ENCODE results near the gene CLDN24. TPM values are rescaled to one million over a fixed set of nuclear protein-coding genes. Genes with fewer than 3 reads are reported as not detected.

Gene CLDN24
- total RNA-seq, 1 experiment from 2014 or later, result not detected

GRCh38 chr4:183303301-183303700, 18.9 kb downstream of the CLDN24 start:
- no peak overlapping the region for H3K4me3 ChIP-seq (ENCODE audit: low read depth in 2 of 2, low read length in 2 of 2)
- H3K27me3 ChIP-seq (ENCODE audit: control insufficient read depth, insufficient read depth, low read length), result no peaks in the 10 kb centered on the region
- no peak for ATAC-seq
- H3K36me3 ChIP-seq (ENCODE audit: control insufficient read depth, insufficient read depth, low read length), result peaks cover 8% of the 10 kb centered on the region; the same call in 1 of the 2 replicates
- POLR2A ChIA-PET, result no interaction called here
- no TSS peak for BruUV-seq (replicated peaks)
- intact Hi-C loops (cut with micrococcal nuclease; ENCODE audit: unreplicated experiment), result loop anchor here (10.0 kb wide), 1 partner anchor 92 kb away; no protein-coding TSS in a partner anchor
- H3K27ac ChIP-seq (ENCODE audit: low read length), result no peak overlapping the region
- no peaks in the 10 kb centered on the region for H3K4me1 ChIP-seq (ENCODE audit: control insufficient read depth, insufficient read depth, low read length)
- no peaks in the 10 kb centered on the region for H3K9me3 ChIP-seq (ENCODE audit: control insufficient read depth, insufficient read depth, low read depth, low read length)
- in situ Hi-C loops (cut with HindIII; ENCODE audit: low pct_unique_long_range_greater_than_20kb, low sequenced_read_pairs), result no loop called here
- TF ChIP-seq REST (IDR thresholded peaks at IDR 0.05; ENCODE audit: insufficient read depth in 1 of 2, low read depth in 2 of 2, low read length in 1 of 2) (no peak), SIN3A (IDR thresholded peaks at IDR 0.05; ENCODE audit: borderline replicate concordance, insufficient read depth, low read depth, low read length) (no peak), TCF7L2 (IDR thresholded peaks at IDR 0.05; ENCODE audit: low read depth, low read length) (no peak), POLR2AphosphoS5 (IDR thresholded peaks at IDR 0.05; ENCODE audit: low read depth, low read length) (no peak), CTCF (IDR thresholded peaks at IDR 0.05) (no peak)
- CTCF ChIA-PET, result no interaction called here
- DNase-seq (ENCODE audit: low read depth, low spot score), result no peak

GRCh38 chr4:183300655-183301054, 21.6 kb downstream of the CLDN24 start:
- no peak for TF ChIP-seq SIN3A (IDR thresholded peaks at IDR 0.05; ENCODE audit: borderline replicate concordance, insufficient read depth, low read depth, low read length)
- no peak for TF ChIP-seq REST (IDR thresholded peaks at IDR 0.05; ENCODE audit: insufficient read depth in 1 of 2, low read depth in 2 of 2, low read length in 1 of 2)
- no peak for TF ChIP-seq CTCF (IDR thresholded peaks at IDR 0.05)
- no peak for TF ChIP-seq POLR2AphosphoS5 (IDR thresholded peaks at IDR 0.05; ENCODE audit: low read depth, low read length)
- ChIA-PET CTCF (no interaction called here), POLR2A (no interaction called here)

More at GRCh38 chr4:183300655-183301054, 21.6 kb downstream of the CLDN24 start:
- Histone ChIP-seq H3K4me1 (ENCODE audit: control insufficient read depth, insufficient read depth, low read length) (no peaks in the 10 kb centered on the region), H3K4me3 (ENCODE audit: low read depth in 2 of 2, low read length in 2 of 2) (no peak overlapping the region), H3K36me3 (ENCODE audit: control insufficient read depth, insufficient read depth, low read length) (peaks cover 8% of the 10 kb centered on the region; the same call in 1 of the 2 replicates), H3K27ac (ENCODE audit: low read length) (no peak overlapping the region), H3K9me3 (ENCODE audit: control insufficient read depth, insufficient read depth, low read depth, low read length) (no peaks in the 10 kb centered on the region), H3K27me3 (ENCODE audit: control insufficient read depth, insufficient read depth, low read length) (no peaks in the 10 kb centered on the region)
- ATAC-seq (no peak), DNase-seq (ENCODE audit: low read depth, low spot score) (no peak)
- BruUV-seq (replicated peaks), result no TSS peak
- intact Hi-C loops (cut with micrococcal nuclease; ENCODE audit: unreplicated experiment), result loop anchor here (10.0 kb wide), 1 partner anchor 94 kb away; no protein-coding TSS in a partner anchor
- in situ Hi-C loops (cut with HindIII; ENCODE audit: low pct_unique_long_range_greater_than_20kb, low sequenced_read_pairs), result no loop called here

Measured in Panc1 (cell line).